ENCODE data around the gene TMEM247. TPM values are rescaled to one million over a fixed set of nuclear protein-coding genes. Genes with fewer than 3 reads are reported as not detected.
"Not testable (repeated sequence)": the region's sequence is repeated elsewhere in the genome, so short reads cannot be mapped to it uniquely, and the experiment has no call there.

Gene TMEM247
- total RNA-seq, 2 experiments from 2014 or later: not detected

- DNase-seq: no peak
- POLR2A ChIA-PET: no interaction called here
- intact Hi-C loops (cut with DNase I, micrococcal nuclease): no loop called here
Measured at GRCh38 chr2:46518861-46519260, 39.5 kb downstream of the TMEM247 start.

GRCh38 chr2:46519265-46519664 is 39.9 kb downstream of the TMEM247 start:
- H3K27me3 Mint-ChIP-seq: no peaks in the 10 kb centered on the region
- no peak overlapping the region for H3K27ac Mint-ChIP-seq
- H3K36me3 Mint-ChIP-seq (ENCODE audit: low read depth): peaks cover 6% of the 10 kb centered on the region
- intact Hi-C loops (cut with DNase I, micrococcal nuclease): no loop called here
- ChIA-PET POLR2A (no interaction called here), CTCF (interaction anchor here (0.6 kb wide), 1 partner anchor 1230 kb away, joined by 3 read pairs; no protein-coding TSS in a partner anchor)
- DNase-seq (no peak), ATAC-seq (no peak)
- peaks cover 8% of the 10 kb centered on the region for H3K4me1 Mint-ChIP-seq
- no peak overlapping the region for H3K4me3 Mint-ChIP-seq
- peaks cover 21% of the 10 kb centered on the region for H3K9me3 Mint-ChIP-seq (ENCODE audit: low read depth)

More at GRCh38 chr2:46518861-46519260, 39.5 kb downstream of the TMEM247 start:
- Mint-ChIP-seq H3K27ac (no peak overlapping the region), H3K36me3 (ENCODE audit: low read depth) (peaks cover 6% of the 10 kb centered on the region), H3K4me1 (peaks cover 8% of the 10 kb centered on the region), H3K4me3 (no peak overlapping the region), H3K9me3 (ENCODE audit: low read depth) (peaks cover 22% of the 10 kb centered on the region), H3K27me3 (no peaks in the 10 kb centered on the region)
- CTCF ChIA-PET: interaction anchor here (0.6 kb wide), 1 partner anchor 1231 kb away, joined by 3 read pairs; no protein-coding TSS in a partner anchor
- ATAC-seq: no peak

- H3K27me3 Mint-ChIP-seq: no peaks in the 10 kb centered on the region
- H3K36me3 Mint-ChIP-seq (ENCODE audit: low read depth): peaks cover 4% of the 10 kb centered on the region
- peak overlapping the region; percentile 34 for H3K27ac Mint-ChIP-seq
- H3K4me1 Mint-ChIP-seq: peaks cover 8% of the 10 kb centered on the region
- ATAC-seq: no peak
- ChIA-PET POLR2A (no interaction called here), CTCF (interaction anchor here (0.7 kb wide), 1 partner anchor 354 kb away, joined by 5 read pairs; no protein-coding TSS in a partner anchor)
- H3K9me3 Mint-ChIP-seq (ENCODE audit: low read depth): peaks cover 15% of the 10 kb centered on the region
- intact Hi-C loops (cut with DNase I, micrococcal nuclease): no loop called here
- no peak overlapping the region for H3K4me3 Mint-ChIP-seq
- DNase-seq: no peak
Measured at GRCh38 chr2:46520130-46520711, 40.9 kb downstream of the TMEM247 start.

GRCh38 chr2:46521215-46521683 is 41.9 kb downstream of the TMEM247 start:
- H3K36me3 Mint-ChIP-seq (ENCODE audit: low read depth): peaks cover under 1% of the 10 kb centered on the region
- ChIA-PET CTCF (no interaction called here), POLR2A (no interaction called here)
- H3K27ac Mint-ChIP-seq: no peak overlapping the region
- intact Hi-C loops (cut with DNase I, micrococcal nuclease): no loop called here
- ATAC-seq: peak; percentile 69
- no peaks in the 10 kb centered on the region for H3K27me3 Mint-ChIP-seq
- H3K4me1 Mint-ChIP-seq: peaks cover 8% of the 10 kb centered on the region
- H3K4me3 Mint-ChIP-seq: no peak overlapping the region
- H3K9me3 Mint-ChIP-seq (ENCODE audit: low read depth): peaks cover 5% of the 10 kb centered on the region
- DNase-seq: no peak

- POLR2A ChIA-PET, H3K4me3 Mint-ChIP-seq: not testable (repeated sequence)
Measured at GRCh38 chr2:46522385-46522784, 43.0 kb downstream of the TMEM247 start.

GRCh38 chr2:46525522-46526155 is 46.3 kb downstream of the TMEM247 start:
- Mint-ChIP-seq H3K4me3 (no peak overlapping the region), H3K36me3 (ENCODE audit: low read depth) (peaks cover 6% of the 10 kb centered on the region), H3K27me3 (no peaks in the 10 kb centered on the region), H3K27ac (no peak overlapping the region), H3K4me1 (peaks cover 8% of the 10 kb centered on the region), H3K9me3 (ENCODE audit: low read depth) (peaks cover 2% of the 10 kb centered on the region)
- ChIA-PET CTCF (interaction anchor here (0.7 kb wide), 1 partner anchor 251 kb away, joined by 3 read pairs; no protein-coding TSS in a partner anchor), POLR2A (no interaction called here)
- DNase-seq: no peak
- intact Hi-C loops (cut with DNase I, micrococcal nuclease): no loop called here
- ATAC-seq: no peak

More at GRCh38 chr2:46522385-46522784, 43.0 kb downstream of the TMEM247 start:
- H3K9me3 Mint-ChIP-seq (ENCODE audit: low read depth); H3K36me3 Mint-ChIP-seq (ENCODE audit: low read depth); H3K27ac Mint-ChIP-seq; ATAC-seq; H3K4me1 Mint-ChIP-seq; intact Hi-C loops (cut with DNase I, micrococcal nuclease); DNase-seq; H3K27me3 Mint-ChIP-seq: not testable (repeated sequence)
- CTCF ChIA-PET: interaction anchor here (1.1 kb wide), 1 partner anchor 26 kb away, joined by 7 read pairs; no protein-coding TSS in a partner anchor

GRCh38 chr2:46528880-46529279 is 49.5 kb downstream of the TMEM247 start:
- no peaks in the 10 kb centered on the region for H3K27me3 Mint-ChIP-seq
- peaks cover 6% of the 10 kb centered on the region for H3K36me3 Mint-ChIP-seq (ENCODE audit: low read depth)
- intact Hi-C loops (cut with DNase I, micrococcal nuclease): no loop called here
- DNase-seq: no peak
- ChIA-PET POLR2A (no interaction called here), CTCF (interaction anchor here (0.6 kb wide), 2 partner anchors 61 to 65 kb away, joined by 3 read pairs; no protein-coding TSS in a partner anchor)
- H3K9me3 Mint-ChIP-seq (ENCODE audit: low read depth): peaks cover 2% of the 10 kb centered on the region
- no peak overlapping the region for H3K27ac Mint-ChIP-seq
- no peak overlapping the region for H3K4me3 Mint-ChIP-seq
- H3K4me1 Mint-ChIP-seq: peaks cover under 1% of the 10 kb centered on the region
- no peak for ATAC-seq

- Mint-ChIP-seq H3K36me3 (ENCODE audit: low read depth) (peaks cover 9% of the 10 kb centered on the region), H3K4me1 (peaks cover 18% of the 10 kb centered on the region), H3K27ac (no peak overlapping the region), H3K27me3 (no peaks in the 10 kb centered on the region), H3K4me3 (no peak overlapping the region), H3K9me3 (ENCODE audit: low read depth) (no peaks in the 10 kb centered on the region)
- POLR2A ChIA-PET: no interaction called here
- CTCF ChIA-PET: no interaction called here
- DNase-seq (no peak), ATAC-seq (no peak)
- intact Hi-C loops (cut with DNase I, micrococcal nuclease): no loop called here
Measured at GRCh38 chr2:46530639-46531038, 51.3 kb downstream of the TMEM247 start.

- POLR2A ChIA-PET: no interaction called here
Measured at GRCh38 chr2:46531863-46532262, 52.5 kb downstream of the TMEM247 start.

More at GRCh38 chr2:46531863-46532262, 52.5 kb downstream of the TMEM247 start:
- intact Hi-C loops (cut with DNase I, micrococcal nuclease): no loop called here
- Mint-ChIP-seq H3K36me3 (ENCODE audit: low read depth) (peaks cover 5% of the 10 kb centered on the region), H3K4me1 (peaks cover 25% of the 10 kb centered on the region), H3K27ac (no peak overlapping the region), H3K4me3 (no peak overlapping the region), H3K9me3 (ENCODE audit: low read depth) (no peaks in the 10 kb centered on the region), H3K27me3 (no peaks in the 10 kb centered on the region)
- DNase-seq (no peak), ATAC-seq (no peak)
- CTCF ChIA-PET: interaction anchor here (0.6 kb wide), 1 partner anchor 80 kb away, joined by 5 read pairs; no protein-coding TSS in a partner anchor

Other genes with a start within 250 kb of the TMEM247 start
- gene EPAS1, start 182.2 kb upstream of the TMEM247 start, total RNA-seq: 10 to 100 TPM; 12.6 to 16.0 TPM
- 10 to 100 TPM in 1 of 2 experiments, 1 to 10 TPM in 1; 9.7 to 17.0 TPM for gene RHOQ, start 62.9 kb downstream of the TMEM247 start, total RNA-seq
- gene ATP6V1E2, start 63.0 kb downstream of the TMEM247 start, total RNA-seq: 1 to 10 TPM; 7.0 to 7.9 TPM
- gene PIGF, start 137.5 kb downstream of the TMEM247 start, total RNA-seq: 10 to 100 TPM; 25.7 to 33.3 TPM
- 1 to 10 TPM; 7.4 to 9.0 TPM for gene CRIPT, start 137.7 kb downstream of the TMEM247 start, total RNA-seq
- gene SOCS5, start 219.7 kb downstream of the TMEM247 start, total RNA-seq: 1 to 10 TPM; 4.6 to 5.6 TPM